ENCODE data around the gene C3. TPM values are rescaled to one million over a fixed set of nuclear protein-coding genes. Genes with fewer than 3 reads are reported as not detected.

The C3 gene
- total and polyA plus RNA-seq, 2 experiments from 2014 or later, result 5.1 to 17.7 TPM

- peak overlapping the region; percentile 79; the same call in 1 of the 2 replicates for H3K27ac Mint-ChIP-seq
- H3K4me3 ChIP-seq, result no peak overlapping the region
- 0 out of 2 replicates have a peak, but pooled peaks cover 2% of the 10 kb centered on the region for H4K20me1 ChIP-seq (replicated peaks; ENCODE audit: insufficient read depth)
- ATAC-seq (no peak), DNase-seq (ENCODE audit: low spot score) (no peak)
- H3K4me1 Mint-ChIP-seq, result peaks cover 2% of the 10 kb centered on the region
- H3K36me3 Mint-ChIP-seq (ENCODE audit: low read depth), result peaks cover 8% of the 10 kb centered on the region; the same call in 2 of the 3 replicates
- H3F3A ChIP-seq (replicated peaks; ENCODE audit: low read depth), result no peaks in the 10 kb centered on the region
- no peak overlapping the region for H3K4me3 Mint-ChIP-seq
- no peak for TF ChIP-seq CREB1 (CRISPR knock-in tag; IDR thresholded peaks at IDR 0.05; ENCODE audit: low read depth)
- TF ChIP-seq ZNF462 (CRISPR knock-in tag; IDR thresholded peaks at IDR 0.05), result no peak
- TF ChIP-seq ETS1 (IDR thresholded peaks at IDR 0.05), result no peak
- H2AFZ ChIP-seq, result no peak overlapping the region
- H3K27me3 ChIP-seq (ENCODE audit: insufficient read depth), result no peaks in the 10 kb centered on the region
- H3K4me1 ChIP-seq (ENCODE audit: insufficient read depth), result peaks cover 15% of the 10 kb centered on the region
- H3K36me3 ChIP-seq (ENCODE audit: insufficient read depth), result no peaks in the 10 kb centered on the region
- H3K79me2 ChIP-seq (replicated peaks; ENCODE audit: insufficient read depth), result no peaks in the 10 kb centered on the region
- H3K27me3 Mint-ChIP-seq (ENCODE audit: insufficient read depth, low read depth, poor library complexity), result peaks cover 5% of the 10 kb centered on the region
- no peak overlapping the region for H3K27ac ChIP-seq (ENCODE audit: low read depth)
- H3K9me2 ChIP-seq (ENCODE audit: insufficient read depth), result no peaks in the 10 kb centered on the region
- H3K4me2 ChIP-seq, result no peak overlapping the region
- peaks cover 5% of the 10 kb centered on the region; the same call in 2 of the 3 replicates for H3K9me3 Mint-ChIP-seq
Measured at GRCh38 chr19:6728346-6728745, 7.9 kb upstream of the C3 start.

Data from GM23338 (cell line).